H1 (cell line): ENCODE measurements around the gene ADAM12. TPM values are rescaled to one million over a fixed set of nuclear protein-coding genes. Genes with fewer than 3 reads are reported as not detected.

ENCODE experiments used
- CTCF ChIA-PET: fragments of 300-600 bp; sonication (Branson Sonifier 250); formaldehyde crosslinking; loops from one replicate; lab custom pipeline; 2021; ENCODE audit not compliant: partially characterized antibody; lab: Charles Lee
- POLR2A ChIA-PET: fragments of 300-600 bp; sonication (Branson Sonifier 250); formaldehyde crosslinking; loops from one replicate; lab custom pipeline; 2021; ENCODE audit warnings: inconsistent platforms; ENCODE audit not compliant: partially characterized antibody; lab: Charles Lee
- DNase-seq, 2 experiments: peaks; one replicate each; pipeline versions ENCODE4 v3.0.0 to v3.0.0-alpha.2; 2010 to 2022; ENCODE audit warnings: low spot score in 2 of 2, low read depth in 1 of 2, mixed read lengths in 1 of 2
- FAIRE-seq: peaks from 2 replicates; lab custom pipeline; 2011; peaks lifted over from hg19 to GRCh38; lab: Jason Lieb, UNC
- H2AFZ ChIP-seq: 2 replicates; pipeline ENCODE4 v1.8.1; 2012; ENCODE audit warnings: low read length, inconsistent platforms
- H2AK5ac ChIP-seq: 2 replicates; pipeline ENCODE4 v1.6.1; 2013; ENCODE audit warnings: low read depth, low read length
- H2BK120ac ChIP-seq: replicated peaks from 2 replicates; pipeline ENCODE3; 2013; ENCODE audit warnings: low read depth, low read length, inconsistent platforms
- H2BK12ac ChIP-seq: 2 replicates; pipeline ENCODE4 v1.6.1; 2013; ENCODE audit warnings: low read depth, low read length
- H2BK15ac ChIP-seq: 2 replicates; pipeline ENCODE4 v1.6.1; 2013; ENCODE audit warnings: low read length
- H2BK20ac ChIP-seq: 2 replicates; pipeline ENCODE4 v1.6.1; 2013; ENCODE audit warnings: low read length
- H2BK5ac ChIP-seq: 2 replicates; pipeline ENCODE4 v1.6.1; 2013; ENCODE audit warnings: low read depth, low read length
- H3K14ac ChIP-seq: 2 replicates; pipeline ENCODE4 v1.6.1; 2013; ENCODE audit warnings: inconsistent platforms; ENCODE audit not compliant: insufficient read length
- H3K18ac ChIP-seq: 2 replicates; pipeline ENCODE4 v1.6.1; 2013; ENCODE audit warnings: low read length; ENCODE audit errors: extremely low read depth
- H3K23ac ChIP-seq: 2 replicates; pipeline ENCODE4 v1.6.1; 2013; ENCODE audit warnings: inconsistent platforms; ENCODE audit not compliant: insufficient read length
- H3K23me2 ChIP-seq: 2 replicates; pipeline ENCODE4 v1.6.1; 2013; ENCODE audit warnings: low read depth, low read length
- H3K27ac ChIP-seq: 2 replicates; pipeline ENCODE4 v1.6.1; 2011; ENCODE audit warnings: low read depth, low read length, inconsistent platforms
- H3K27me3 ChIP-seq, 4 experiments: replicated peaks in 1 of 4; 1 replicate in 1 of 4; 2 replicates in 3 of 4; pipeline versions ENCODE4 v1.6.1 to v1.8.1; 2011 to 2013; ENCODE audit warnings: low read length in 3 of 4, mild to moderate bottlenecking in 3 of 4, inconsistent platforms in 2 of 4, mixed read lengths in 2 of 4, moderate library complexity in 1 of 4; ENCODE audit not compliant: control insufficient read depth in 3 of 4, insufficient read depth in 3 of 4; ENCODE audit errors: extremely low read depth in 1 of 4
- H3K36me3 ChIP-seq, 4 experiments: 2 replicates each; pipeline versions ENCODE4 v1.6.1 to v1.8.1; 2011 to 2013; ENCODE audit warnings: mild to moderate bottlenecking in 4 of 4, low read length in 3 of 4, moderate library complexity in 2 of 4, control low read depth in 1 of 4, inconsistent platforms in 1 of 4; ENCODE audit not compliant: insufficient read depth in 4 of 4, control insufficient read depth in 2 of 4
- H3K4ac ChIP-seq: replicated peaks from 2 replicates; pipeline ENCODE3; 2013; ENCODE audit warnings: low read length, low read depth, mixed read lengths, inconsistent platforms; ENCODE audit not compliant: insufficient read length
- H3K4me1 ChIP-seq, 4 experiments: replicated peaks in 1 of 4; 1 replicate in 1 of 4; 2 replicates in 3 of 4; pipeline versions ENCODE4 v1.6.1 to v1.8.1; 2011 to 2013; ENCODE audit warnings: low read length in 3 of 4, inconsistent platforms in 2 of 4, mixed read lengths in 1 of 4; ENCODE audit not compliant: insufficient read depth in 4 of 4, control insufficient read depth in 3 of 4
- H3K4me2 ChIP-seq, 2 experiments: 2 replicates each; pipeline versions ENCODE4 v1.6.1 to v1.8.1; 2011 to 2013; ENCODE audit warnings: low read depth in 2 of 2, low read length in 2 of 2, control low read depth in 1 of 2, inconsistent platforms in 1 of 2, mild to moderate bottlenecking in 1 of 2; ENCODE audit not compliant: insufficient read depth in 1 of 2
- H3K4me3 ChIP-seq, 4 experiments: fragments of 200-600, 300-600 bp in 1 of 4; sonication (generic), shearing (Covaris generic), sonication (Bioruptor Twin) in 1 of 4; 2 replicates each; pipeline versions ENCODE4 v1.5.1 to v1.8.1; 2011 to 2016; ENCODE audit warnings: low read length in 4 of 4, low read depth in 3 of 4, control low read depth in 2 of 4, inconsistent platforms in 2 of 4, mild to moderate bottlenecking in 2 of 4, mixed read lengths in 1 of 4, moderate library complexity in 1 of 4; ENCODE audit not compliant: insufficient read depth in 2 of 4; ENCODE audit errors: extremely low read depth in 1 of 4
- H3K56ac ChIP-seq: replicated peaks from 2 replicates; pipeline ENCODE3; 2013; ENCODE audit warnings: low read depth, mild to moderate bottlenecking, mixed read lengths, low read length, inconsistent platforms; ENCODE audit not compliant: insufficient read length
- H3K79me1 ChIP-seq: 2 replicates; pipeline ENCODE4 v1.6.1; 2013; ENCODE audit warnings: low read depth, low read length, control low read depth
- H3K79me2 ChIP-seq, 2 experiments: 2 replicates each; pipeline versions ENCODE4 v1.6.1 to v1.8.1; 2012 to 2013; ENCODE audit warnings: low read length in 2 of 2, mild to moderate bottlenecking in 2 of 2, inconsistent platforms in 1 of 2; ENCODE audit not compliant: insufficient read depth in 2 of 2, control insufficient read depth in 1 of 2
- H3K9ac ChIP-seq, 4 experiments: replicated peaks in 1 of 4; 1 replicate in 1 of 4; 2 replicates in 3 of 4; pipeline versions ENCODE4 v1.6.1 to v1.8.1; 2011 to 2013; ENCODE audit warnings: low read depth in 3 of 4, low read length in 3 of 4, control low read depth in 2 of 4, mild to moderate bottlenecking in 2 of 4, moderate library complexity in 2 of 4, inconsistent platforms in 1 of 4; ENCODE audit errors: extremely low read depth in 1 of 4
- H3K9me3 ChIP-seq, 2 experiments: 2 replicates each; pipeline versions ENCODE4 v1.6.1 to v1.8.1; 2012 to 2013; ENCODE audit warnings: mild to moderate bottlenecking in 2 of 2, moderate library complexity in 2 of 2, control low read depth in 1 of 2, inconsistent platforms in 1 of 2, low read depth in 1 of 2, low read length in 1 of 2, mixed read lengths in 1 of 2; ENCODE audit not compliant: insufficient read depth in 2 of 2
- H4K20me1 ChIP-seq, 2 experiments: replicated peaks in 1 of 2; 2 replicates each; pipeline versions ENCODE3 to v1.8.1; 2011 to 2013; ENCODE audit warnings: inconsistent platforms in 2 of 2, low read length in 2 of 2, mild to moderate bottlenecking in 1 of 2; ENCODE audit not compliant: insufficient read depth in 2 of 2, control insufficient read depth in 1 of 2
- H4K5ac ChIP-seq: 2 replicates; pipeline ENCODE4 v1.6.1; 2013; ENCODE audit warnings: low read length, low read depth, mixed read lengths, inconsistent platforms; ENCODE audit not compliant: insufficient read length
- H4K8ac ChIP-seq: 2 replicates; pipeline ENCODE4 v1.8.0; 2013; ENCODE audit warnings: mild to moderate bottlenecking, moderate library complexity, low read length, inconsistent platforms; ENCODE audit not compliant: insufficient read depth; ENCODE audit errors: extremely low read depth
- H4K91ac ChIP-seq: replicated peaks from 2 replicates; pipeline ENCODE3; 2013; ENCODE audit warnings: low read length, mixed read lengths, inconsistent platforms; ENCODE audit not compliant: insufficient read length
- BACH1 ChIP-seq: IDR thresholded peaks from 2 replicates; pipeline ENCODE4 v1.6.1; 2012; ENCODE audit warnings: low read length, improper control_type of control experiment
- BCL11A ChIP-seq, 2 experiments: IDR thresholded peaks; one replicate each; pipeline ENCODE4 v1.6.1; 2011; ENCODE audit warnings: low read depth in 2 of 2, low read length in 2 of 2, mild to moderate bottlenecking in 2 of 2
- CHD1 ChIP-seq: IDR thresholded peaks from 2 replicates; pipeline ENCODE4 v1.6.1; 2012; ENCODE audit warnings: low read depth, low read length, improper control_type of control experiment
- E2F6 ChIP-seq: IDR thresholded peaks from 2 replicates; pipeline ENCODE4 v1.6.1; 2012; ENCODE audit warnings: inconsistent platforms
- EGR1 ChIP-seq: IDR thresholded peaks from 2 replicates; pipeline ENCODE4 v1.6.1; 2011; ENCODE audit warnings: low read depth, low read length, borderline replicate concordance
- NANOG ChIP-seq: IDR thresholded peaks from 2 replicates; pipeline ENCODE4 v1.6.1; 2011; ENCODE audit warnings: low read length, low read depth, mild to moderate bottlenecking, inconsistent platforms; ENCODE audit not compliant: insufficient read depth, poor library complexity, severe bottlenecking
- POLR2AphosphoS5 ChIP-seq: IDR thresholded peaks from 2 replicates; pipeline ENCODE4 v1.6.1; 2011; ENCODE audit warnings: low read depth, low read length
- SAP30 ChIP-seq: fragments of 300-600 bp; sonication (generic); IDR thresholded peaks from 2 replicates; pipeline ENCODE4 v1.7.1; 2012; ENCODE audit warnings: low read length, moderate library complexity, mild to moderate bottlenecking, inconsistent platforms; ENCODE audit not compliant: insufficient read depth, insufficient replicate concordance
- SP1 ChIP-seq: IDR thresholded peaks from 2 replicates; pipeline ENCODE4 v1.6.1; 2011; ENCODE audit warnings: low read depth, low read length
- SUZ12 ChIP-seq: fragments of 200-600 bp; sonication (generic); IDR thresholded peaks from 2 replicates; pipeline ENCODE4 v1.6.1; 2012; ENCODE audit warnings: mild to moderate bottlenecking, inconsistent platforms, low read length, moderate library complexity, mixed read lengths
- TCF12 ChIP-seq: IDR thresholded peaks from 2 replicates; pipeline ENCODE4 v1.6.1; 2011; ENCODE audit warnings: low read depth, mild to moderate bottlenecking, low read length
- YY1 ChIP-seq: IDR thresholded peaks from 2 replicates; pipeline ENCODE4 v1.6.1; 2011; ENCODE audit warnings: low read depth, mild to moderate bottlenecking, low read length
- polyA plus RNA-seq, 7 experiments: library from polyadenylated mRNA; depleted of rRNA in 3 of 7; stranded (reverse) in 5 of 7; unstranded in 2 of 7; fragments of >200 nt in 5 of 7; fragments of 200-250 nt in 2 of 7; gene quantifications; 1 replicate in 5 of 7; 2 replicates in 1 of 7; 4 replicates in 1 of 7; pipeline versions ENCODE4 v1.2.1 to v1.2.3, GENCODE V29; 2011 to 2013; ENCODE audit warnings: missing spikeins in 2 of 7, mixed read lengths in 2 of 7
- total RNA-seq: library from RNA; stranded (reverse); fragmentation: NEBNext Ultra II Directional; extraction: Animal tissue kit (Norgen Biotek cat#: 25700); gene quantifications from 2 replicates; pipeline ENCODE4 v1.2.1, GENCODE V29; 2021
- TF ChIP-seq, protein P1 (sequence below): IDR thresholded peaks from 2 replicates; pipeline ENCODE4 v1.6.1; 2012; ENCODE audit warnings: low read length, inconsistent platforms
- TF ChIP-seq, protein P2 (sequence below): IDR thresholded peaks from 2 replicates; pipeline ENCODE4 v1.6.1; 2012; ENCODE audit warnings: inconsistent platforms

Gene ADAM12
- total and polyA plus RNA-seq, 2 of the 8 experiments (the other 6 are each of a cell fraction or from before 2014, with no cell fraction given) = 0.07 to 0.17 TPM

- H3K79me1 ChIP-seq = no peaks in the 10 kb centered on the region
- no peak overlapping the region for H3K23ac ChIP-seq
- H2BK12ac ChIP-seq = no peak overlapping the region
- H2BK15ac ChIP-seq = no peak overlapping the region
- no peak overlapping the region for H2BK5ac ChIP-seq
- no peak overlapping the region for H2BK20ac ChIP-seq
- no peaks in the 10 kb centered on the region for H3K23me2 ChIP-seq
- H3K27ac ChIP-seq = no peak overlapping the region
- FAIRE-seq (no peak), DNase-seq (no peak)
- no peak overlapping the region for H4K91ac ChIP-seq
- no peak overlapping the region for H2AFZ ChIP-seq
- H3K9me3 ChIP-seq = no peaks in the 10 kb centered on the region
- ChIA-PET POLR2A (no interaction called here), CTCF (no interaction called here)
- H3K9ac ChIP-seq = no peak overlapping the region
- H3K79me2 ChIP-seq = no peaks in the 10 kb centered on the region
- H3K4me3 ChIP-seq = no peak overlapping the region
- H3K18ac ChIP-seq = no peak overlapping the region
- H2AK5ac ChIP-seq = no peak overlapping the region
- no peak overlapping the region for H3K4ac ChIP-seq
- H3K36me3 ChIP-seq = no peaks in the 10 kb centered on the region
- H2BK120ac ChIP-seq = no peak overlapping the region
- peaks cover 0 to 4% (median 2%) of the 10 kb centered on the region in 4 experiments; a peak in 3 of 7 replicates for H3K4me1 ChIP-seq
- no peak overlapping the region for H4K5ac ChIP-seq
- no peak overlapping the region for H3K14ac ChIP-seq
- no peak overlapping the region for H4K8ac ChIP-seq
- H4K20me1 ChIP-seq = no peaks in the 10 kb centered on the region
- peaks cover 0 to 6% (median 0%) of the 10 kb centered on the region in 4 experiments; a peak in 2 of 7 replicates for H3K27me3 ChIP-seq
- H3K56ac ChIP-seq = no peak overlapping the region
- H3K4me2 ChIP-seq = no peak overlapping the region
- TF ChIP-seq TCF12 (no peak), SUZ12 (no peak), BACH1 (no peak), NANOG (no peak), EGR1 (no peak), SP1 (no peak), BCL11A (IDR thresholded peaks at IDR 0.05; ENCODE audit: low read depth in 2 of 2, low read length in 2 of 2) (no peak), E2F6 (no peak), SAP30 (no peak), CHD1 (no peak), POLR2AphosphoS5 (no peak), YY1 (no peak)
- TF ChIP-seq, protein P1, sequence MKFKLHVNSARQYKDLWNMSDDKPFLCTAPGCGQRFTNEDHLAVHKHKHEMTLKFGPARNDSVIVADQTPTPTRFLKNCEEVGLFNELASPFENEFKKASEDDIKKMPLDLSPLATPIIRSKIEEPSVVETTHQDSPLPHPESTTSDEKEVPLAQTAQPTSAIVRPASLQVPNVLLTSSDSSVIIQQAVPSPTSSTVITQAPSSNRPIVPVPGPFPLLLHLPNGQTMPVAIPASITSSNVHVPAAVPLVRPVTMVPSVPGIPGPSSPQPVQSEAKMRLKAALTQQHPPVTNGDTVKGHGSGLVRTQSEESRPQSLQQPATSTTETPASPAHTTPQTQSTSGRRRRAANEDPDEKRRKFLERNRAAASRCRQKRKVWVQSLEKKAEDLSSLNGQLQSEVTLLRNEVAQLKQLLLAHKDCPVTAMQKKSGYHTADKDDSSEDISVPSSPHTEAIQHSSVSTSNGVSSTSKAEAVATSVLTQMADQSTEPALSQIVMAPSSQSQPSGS = no peak
- TF ChIP-seq, protein P2, sequence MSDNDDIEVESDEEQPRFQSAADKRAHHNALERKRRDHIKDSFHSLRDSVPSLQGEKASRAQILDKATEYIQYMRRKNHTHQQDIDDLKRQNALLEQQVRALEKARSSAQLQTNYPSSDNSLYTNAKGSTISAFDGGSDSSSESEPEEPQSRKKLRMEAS = no peak
These were observed 145.0 kb downstream of the ADAM12 start for GRCh38 chr10:126243306-126243705.
